Left lung (tissue), 10 donors: ENCODE data around the gene VEPH1. TPM values are rescaled to one million over a fixed set of nuclear protein-coding genes. Genes with fewer than 3 reads are reported as not detected.

ENCODE experiments used
- ATAC-seq: fragments of 200-7000 bp; cut with Tn5 transposase; one replicate; pipeline ENCODE4 v1.9.1; 2020; ENCODE audit warnings: moderate library complexity
- DNase-seq, 4 donors: peaks; one replicate each; pipeline ENCODE4 v3.0.0-alpha.2; 2013 to 2020
- H3K27ac ChIP-seq, 2 donors: fragments of 200-600 bp; sonication (generic) in 1 of 2; one replicate each; pipeline versions ENCODE4 v1.5.0 to v1.8.0; 2020 to 2021
- H3K27me3 ChIP-seq, 2 donors: fragments of 200-600 bp; sonication (generic) in 1 of 2; one replicate each; pipeline versions ENCODE4 v1.5.0 to v1.8.0; 2020 to 2021
- H3K36me3 ChIP-seq, 2 donors: fragments of 200-600 bp; sonication (generic) in 1 of 2; one replicate each; pipeline versions ENCODE4 v1.5.0 to v1.8.0; 2020 to 2021
- H3K4me1 ChIP-seq, 2 donors: fragments of 200-600 bp; one replicate each; pipeline ENCODE4 v1.8.0; 2021
- H3K4me3 ChIP-seq, 2 donors: fragments of 200-600 bp; sonication (generic) in 1 of 2; one replicate each; pipeline versions ENCODE4 v1.5.0 to v1.8.0; 2020 to 2021; ENCODE audit warnings: mild to moderate bottlenecking in 1 of 2
- H3K9me3 ChIP-seq, 2 donors: fragments of 200-600 bp; sonication (generic) in 1 of 2; one replicate each; pipeline versions ENCODE4 v1.5.0 to v1.8.0; 2020 to 2021
- CTCF ChIP-seq, 2 donors: fragments of 200-600 bp; sonication (generic) in 1 of 2; IDR thresholded peaks; one replicate each; pipeline versions ENCODE4 v1.5.0 to v1.8.0; 2021; ENCODE audit warnings: antibody characterized with exemption in 2 of 2
- intact Hi-C, 2 donors: fragments of 100-400 bp; cut with DNase I; formaldehyde crosslinking; loops; one replicate each; pipeline versions ENCODE4 v1.11.2 to v1.14.2; 2022
- polyA plus RNA-seq, 6 donors: library from polyadenylated mRNA; unstranded; fragments of 120-200 nt; gene quantifications; one replicate each; pipeline ENCODE4 v1.2.1, GENCODE V29; 2013; ENCODE audit not compliant: insufficient read length in 6 of 6
- total RNA-seq, 2 donors: library from RNA; stranded (reverse); fragmentation: NEBNext Ultra II Directional; extraction: Animal tissue kit (Norgen Biotek cat#: 25700); gene quantifications; one replicate each; pipeline ENCODE4 v1.2.1, GENCODE V29; 2021
- donor health status: DM: no; HTN: yes; CAD: no.
- donor health status: DM: no; HTN: no; CAD: no.

The VEPH1 gene
- total and polyA plus RNA-seq, 8 donors, result 30.4 to 143 (median 42.6) TPM

GRCh38 chr3:157515398-157515797, 12.2 kb upstream of the VEPH1 start:
- Histone ChIP-seq H3K4me3 (no peak overlapping the region), H3K36me3 (no peaks in the 10 kb centered on the region), H3K4me1 (no peaks in the 10 kb centered on the region), H3K27ac (no peak overlapping the region), H3K27me3 (no peaks in the 10 kb centered on the region), H3K9me3 (no peaks in the 10 kb centered on the region)
- ATAC-seq (peak; percentile 77), DNase-seq (no peak)
- TF ChIP-seq CTCF (IDR thresholded peaks at IDR 0.05), result no peak
- intact Hi-C loops, result no loop called here

- ATAC-seq, result peak; percentile 86
- intact Hi-C loops, result no loop called here
Measured at GRCh38 chr3:157514371-157514895, 11.2 kb upstream of the VEPH1 start.

GRCh38 chr3:157513585-157513984, 10.4 kb upstream of the VEPH1 start:
- Histone ChIP-seq H3K4me1 (no peaks in the 10 kb centered on the region), H3K27ac (no peak overlapping the region), H3K4me3 (no peak overlapping the region), H3K36me3 (no peaks in the 10 kb centered on the region), H3K27me3 (no peaks in the 10 kb centered on the region), H3K9me3 (no peaks in the 10 kb centered on the region)
- TF ChIP-seq CTCF (IDR thresholded peaks at IDR 0.05), result no peak
- DNase-seq (no peak), ATAC-seq (no peak)
- intact Hi-C loops, result no loop called here

More at GRCh38 chr3:157514371-157514895, 11.2 kb upstream of the VEPH1 start:
- TF ChIP-seq CTCF (IDR thresholded peaks at IDR 0.05), result no peak
- H3K27ac ChIP-seq, result no peak overlapping the region
- H3K9me3 ChIP-seq, result no peaks in the 10 kb centered on the region
- H3K4me3 ChIP-seq, result no peak overlapping the region
- DNase-seq, result no peak
- H3K4me1 ChIP-seq, result no peaks in the 10 kb centered on the region
- H3K36me3 ChIP-seq, result no peaks in the 10 kb centered on the region
- H3K27me3 ChIP-seq, result no peaks in the 10 kb centered on the region

GRCh38 chr3:157512534-157512933, 9.3 kb upstream of the VEPH1 start:
- ATAC-seq (no peak), DNase-seq (no peak)
- intact Hi-C loops, result no loop called here
- Histone ChIP-seq H3K27me3 (no peaks in the 10 kb centered on the region), H3K9me3 (no peaks in the 10 kb centered on the region), H3K4me3 (no peak overlapping the region), H3K36me3 (no peaks in the 10 kb centered on the region), H3K27ac (no peak overlapping the region), H3K4me1 (no peaks in the 10 kb centered on the region)
- no peak for TF ChIP-seq CTCF (IDR thresholded peaks at IDR 0.05)

- intact Hi-C loops, result no loop called here
- Histone ChIP-seq H3K4me3 (no peak overlapping the region), H3K27ac (no peak overlapping the region), H3K36me3 (no peaks in the 10 kb centered on the region), H3K4me1 (no peaks in the 10 kb centered on the region), H3K27me3 (no peaks in the 10 kb centered on the region), H3K9me3 (no peaks in the 10 kb centered on the region)
- no peak for ATAC-seq
- TF ChIP-seq CTCF (IDR thresholded peaks at IDR 0.05), result no peak
- no peak for DNase-seq
Measured at GRCh38 chr3:157508461-157508860, 5.2 kb upstream of the VEPH1 start.
